Eye (tissue), 1 donor: ENCODE data around the gene NOMO2.
A peak's percentile ranks its signal among the peaks of the same experiment; 100 is the strongest.
"Not testable (repeated sequence)": the region's sequence is repeated elsewhere in the genome, so short reads cannot be mapped to it uniquely, and the experiment has no call there.

Experiments
- DNase-seq: peaks from one replicate; pipeline ENCODE4 v3.0.0-alpha.2; 2015

Gene NOMO2

GRCh38 chr16:18575945-18576344 lies 14.0 kb upstream of the NOMO2 start:
- DNase-seq, result not testable (repeated sequence)

GRCh38 chr16:18575298-18575917 lies 13.5 kb upstream of the NOMO2 start:
- not testable (repeated sequence) for DNase-seq

- DNase-seq, result not testable (repeated sequence)
Observed at GRCh38 chr16:18573887-18574286, 12.0 kb upstream of the NOMO2 start.

- not testable (repeated sequence) for DNase-seq
Observed at GRCh38 chr16:18572973-18573372, 11.1 kb upstream of the NOMO2 start.

- peak; percentile 5 for DNase-seq
Observed at GRCh38 chr16:18571307-18571850, 9.5 kb upstream of the NOMO2 start.

GRCh38 chr16:18570529-18571306 lies 8.8 kb upstream of the NOMO2 start:
- DNase-seq, result not testable (repeated sequence)

- peak; percentile 12 for DNase-seq
Observed at GRCh38 chr16:18560416-18561220, 1.3 kb downstream of the NOMO2 start.

GRCh38 chr16:18553671-18554070 lies 8.2 kb downstream of the NOMO2 start:
- DNase-seq, result not testable (repeated sequence)

GRCh38 chr16:18547382-18547781 lies 14.5 kb downstream of the NOMO2 start:
- not testable (repeated sequence) for DNase-seq

- DNase-seq, result not testable (repeated sequence)
Observed at GRCh38 chr16:18546853-18547252, 15.0 kb downstream of the NOMO2 start.

- not testable (repeated sequence) for DNase-seq
Observed at GRCh38 chr16:18544232-18545081, 17.4 kb downstream of the NOMO2 start.

- DNase-seq, result not testable (repeated sequence)
Observed at GRCh38 chr16:18541912-18542311, 20.0 kb downstream of the NOMO2 start.

GRCh38 chr16:18537004-18537403 lies 24.9 kb downstream of the NOMO2 start:
- DNase-seq, result not testable (repeated sequence)

GRCh38 chr16:18535519-18536168 lies 26.3 kb downstream of the NOMO2 start:
- DNase-seq, result not testable (repeated sequence)

- DNase-seq, result not testable (repeated sequence)
Observed at GRCh38 chr16:18534308-18534707, 27.6 kb downstream of the NOMO2 start.

- not testable (repeated sequence) for DNase-seq
Observed at GRCh38 chr16:18531323-18531722, 30.6 kb downstream of the NOMO2 start.

GRCh38 chr16:18530329-18530728 lies 31.6 kb downstream of the NOMO2 start:
- DNase-seq, result not testable (repeated sequence)

- DNase-seq, result not testable (repeated sequence)
Observed at GRCh38 chr16:18526547-18526946, 35.4 kb downstream of the NOMO2 start.

- DNase-seq, result not testable (repeated sequence)
Observed at GRCh38 chr16:18525882-18526482, 35.9 kb downstream of the NOMO2 start.

GRCh38 chr16:18522637-18523036 lies 39.3 kb downstream of the NOMO2 start:
- not testable (repeated sequence) for DNase-seq
